GM21786 (cell line): Measurements from ENCODE around the gene MED29.
"Not testable (repeated sequence)": the region's sequence is repeated elsewhere in the genome, so short reads cannot be mapped to it uniquely, and the experiment has no call there.

Source experiments
- ATAC-seq: cut with Tn5 transposase; IDR thresholded peaks from one replicate; pipeline ENCODE4 v1.9.1; 2021; ENCODE audit not compliant: unreplicated experiment

Gene MED29

DNA sequence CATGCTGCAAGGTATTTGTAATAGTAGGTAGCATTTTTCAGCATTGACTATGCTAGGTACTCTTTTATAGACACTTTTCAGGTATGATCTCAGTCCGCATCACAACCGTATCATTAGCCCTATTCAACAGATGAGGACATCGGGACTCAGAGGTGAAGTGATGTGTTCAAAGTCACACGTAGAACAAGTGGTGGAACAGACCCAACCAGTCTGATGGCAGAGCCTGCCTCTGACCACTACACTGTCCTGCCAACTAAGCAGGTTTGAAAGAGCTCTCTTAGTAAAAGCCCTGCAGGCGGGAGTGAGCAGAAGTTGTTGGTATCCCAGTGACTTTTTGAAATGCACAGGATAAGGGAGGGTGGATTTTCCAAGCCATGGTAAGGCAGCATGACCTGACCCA is 20.4 kb upstream of the MED29 start:
- no peak for ATAC-seq

DNA sequence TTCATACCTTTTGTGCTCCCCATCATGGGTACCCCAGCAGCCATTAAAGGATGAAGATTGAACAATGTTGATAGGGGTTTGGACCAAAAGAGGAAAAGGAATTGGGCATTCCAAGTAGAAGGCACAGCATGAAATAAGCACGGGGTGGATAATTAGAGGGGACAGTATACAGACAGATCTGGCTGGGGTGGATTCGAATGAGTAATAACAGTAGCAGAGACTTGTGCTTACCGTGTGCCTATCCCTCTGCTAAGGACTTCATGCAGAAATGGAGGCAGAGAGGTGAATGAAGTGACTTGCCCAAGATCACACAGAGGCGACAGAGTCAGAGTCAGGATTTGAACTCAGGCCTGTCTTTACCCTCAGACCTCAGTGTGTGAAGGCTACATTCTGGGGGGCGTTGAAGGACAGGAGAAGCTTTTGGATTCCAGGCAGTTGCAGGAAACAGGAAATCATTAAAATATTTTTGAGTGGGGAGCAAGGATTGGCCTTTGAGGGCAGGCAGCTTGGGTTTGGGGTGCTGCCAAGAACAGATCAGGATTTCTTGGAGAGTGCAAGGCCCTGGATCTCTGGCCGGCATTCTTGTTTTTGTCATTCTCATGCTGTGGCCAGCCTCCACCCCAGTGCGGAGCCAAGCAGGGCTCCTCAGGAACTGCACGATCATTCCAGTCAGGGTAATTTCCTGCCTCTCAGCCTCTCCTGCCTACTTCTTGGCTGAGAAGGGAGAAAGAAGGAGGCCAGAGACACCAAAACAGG is 19.0 kb upstream of the MED29 start:
- no peak for ATAC-seq

DNA sequence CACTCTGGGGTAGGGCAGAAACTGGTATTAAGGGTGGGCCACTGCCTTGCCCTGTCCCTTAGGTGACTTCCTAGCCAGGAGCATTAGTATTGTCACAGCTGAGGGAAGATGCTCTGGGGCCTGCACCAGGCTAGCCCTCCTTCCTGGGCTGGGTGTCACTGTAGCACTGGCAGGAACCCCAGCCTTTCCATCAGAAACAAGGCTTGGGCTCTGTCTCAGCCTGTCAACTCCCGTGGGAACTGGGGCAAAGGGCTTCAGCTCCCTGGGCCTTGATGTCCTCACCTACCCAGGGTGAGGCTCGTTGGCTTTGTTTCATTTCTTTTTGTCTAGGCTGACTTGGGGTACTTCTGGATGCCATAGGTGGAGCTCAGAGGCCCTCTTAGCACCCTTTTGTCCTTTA is 18.2 kb upstream of the MED29 start:
- ATAC-seq = no peak

DNA sequence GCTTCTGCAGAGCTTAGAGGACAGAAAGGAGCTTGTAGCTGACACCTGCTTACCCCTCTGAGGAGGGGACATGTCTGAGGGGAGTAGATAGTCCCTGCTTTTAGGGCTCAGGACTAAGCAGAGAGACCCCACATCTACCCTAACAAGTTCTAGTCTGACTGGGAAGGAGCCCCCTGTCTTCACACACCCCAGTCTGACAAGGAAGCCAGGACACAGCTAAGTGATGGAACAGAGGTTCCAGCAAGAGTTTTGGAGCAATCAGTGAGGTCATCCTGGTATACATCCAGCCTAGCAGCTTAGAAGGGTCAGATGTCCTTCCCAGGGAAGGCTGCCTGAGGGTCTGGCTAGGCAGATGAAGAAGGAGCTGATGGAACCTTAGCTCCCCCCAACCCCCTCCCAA is 15.2 kb upstream of the MED29 start:
- no peak for ATAC-seq

DNA sequence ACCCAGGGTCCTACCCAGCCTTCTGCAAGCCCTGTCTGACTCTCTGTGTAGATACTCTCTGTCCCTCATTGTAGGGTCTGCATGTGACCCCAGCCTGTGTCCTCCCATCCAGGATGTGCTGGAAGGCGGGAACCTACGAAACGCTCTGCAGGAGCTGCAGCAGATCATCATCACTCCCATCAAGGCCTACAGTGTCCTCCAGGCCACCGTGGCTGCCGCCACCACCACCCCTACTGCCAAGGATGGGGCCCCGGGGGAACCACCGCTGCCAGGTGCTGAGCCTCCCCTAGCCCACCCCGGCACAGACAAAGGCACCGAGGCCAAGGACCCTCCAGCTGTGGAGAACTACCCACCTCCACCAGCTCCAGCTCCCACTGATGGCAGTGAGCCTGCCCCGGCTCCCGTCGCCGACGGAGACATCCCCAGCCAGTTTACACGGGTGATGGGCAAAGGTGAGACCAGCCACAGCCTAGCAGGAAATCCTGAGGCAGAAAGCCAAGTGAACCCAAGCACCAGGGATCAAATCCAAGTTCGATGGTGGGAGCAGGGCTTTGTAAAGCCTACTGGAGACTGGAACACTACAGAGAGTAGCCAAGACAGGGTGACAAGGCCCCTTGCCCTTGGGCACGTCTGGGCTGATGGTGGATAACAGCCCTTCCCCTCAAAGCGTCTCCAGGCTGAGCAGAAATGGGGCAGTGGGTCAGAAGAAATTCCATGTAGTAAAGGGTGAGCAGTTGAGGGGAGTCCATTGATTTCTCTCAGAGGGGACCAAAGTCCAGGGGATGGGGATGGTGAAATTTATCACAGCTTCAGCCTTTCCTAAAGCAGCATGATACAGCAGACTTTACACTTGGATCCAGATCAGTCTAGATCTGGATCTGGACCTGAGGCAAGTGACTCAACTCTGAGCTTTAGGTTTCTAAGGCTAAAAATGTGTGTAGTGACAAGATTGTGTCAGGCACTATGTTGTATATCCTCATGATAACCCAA is 13.5 kb upstream of the MED29 start:
- ATAC-seq = no peak

DNA sequence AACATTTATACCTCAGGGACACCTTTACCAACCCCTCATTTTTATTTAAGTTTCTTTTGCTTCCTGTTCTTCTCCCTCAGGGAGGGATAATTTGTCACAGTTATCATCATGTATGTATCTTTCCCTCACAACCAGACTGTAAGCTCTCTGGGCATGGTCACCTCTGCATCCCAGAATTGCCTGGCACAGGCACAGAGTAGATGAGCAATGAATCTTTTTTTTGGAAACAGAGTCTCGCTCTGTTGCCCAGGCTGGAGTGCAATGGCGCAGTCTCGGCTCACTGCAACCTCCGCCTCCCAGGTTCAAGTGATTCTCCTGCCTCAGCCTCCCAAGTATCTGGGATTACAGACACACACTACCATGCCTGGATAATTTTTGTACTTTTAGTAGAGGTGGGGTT is 11.8 kb upstream of the MED29 start:
- not testable (repeated sequence) for ATAC-seq

DNA sequence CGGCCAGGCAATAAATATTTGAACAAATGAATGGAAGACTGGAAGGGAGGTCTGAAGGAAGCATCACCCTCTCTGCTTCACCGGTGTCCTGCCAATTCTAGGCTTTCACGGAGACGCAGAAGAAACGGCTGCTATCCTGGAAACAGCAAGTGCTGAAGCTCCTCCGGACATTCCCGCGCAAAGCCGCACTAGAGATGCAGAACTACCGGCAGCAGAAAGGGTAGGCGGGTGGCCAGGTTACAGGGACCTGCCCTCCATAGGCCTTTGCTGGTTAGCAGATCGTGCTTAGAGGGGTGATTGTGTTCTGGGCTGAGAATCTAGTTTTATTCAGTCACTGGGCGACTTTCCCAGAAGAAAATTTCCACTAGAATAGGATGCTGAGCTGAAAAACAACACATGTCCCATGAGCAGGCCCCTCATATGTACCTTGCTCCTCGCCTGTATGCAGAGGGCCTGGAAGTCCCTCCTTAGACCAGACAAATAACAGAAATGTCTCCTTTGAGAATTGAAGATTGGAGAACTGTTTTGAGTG is 11.2 kb upstream of the MED29 start:
- no peak for ATAC-seq

DNA sequence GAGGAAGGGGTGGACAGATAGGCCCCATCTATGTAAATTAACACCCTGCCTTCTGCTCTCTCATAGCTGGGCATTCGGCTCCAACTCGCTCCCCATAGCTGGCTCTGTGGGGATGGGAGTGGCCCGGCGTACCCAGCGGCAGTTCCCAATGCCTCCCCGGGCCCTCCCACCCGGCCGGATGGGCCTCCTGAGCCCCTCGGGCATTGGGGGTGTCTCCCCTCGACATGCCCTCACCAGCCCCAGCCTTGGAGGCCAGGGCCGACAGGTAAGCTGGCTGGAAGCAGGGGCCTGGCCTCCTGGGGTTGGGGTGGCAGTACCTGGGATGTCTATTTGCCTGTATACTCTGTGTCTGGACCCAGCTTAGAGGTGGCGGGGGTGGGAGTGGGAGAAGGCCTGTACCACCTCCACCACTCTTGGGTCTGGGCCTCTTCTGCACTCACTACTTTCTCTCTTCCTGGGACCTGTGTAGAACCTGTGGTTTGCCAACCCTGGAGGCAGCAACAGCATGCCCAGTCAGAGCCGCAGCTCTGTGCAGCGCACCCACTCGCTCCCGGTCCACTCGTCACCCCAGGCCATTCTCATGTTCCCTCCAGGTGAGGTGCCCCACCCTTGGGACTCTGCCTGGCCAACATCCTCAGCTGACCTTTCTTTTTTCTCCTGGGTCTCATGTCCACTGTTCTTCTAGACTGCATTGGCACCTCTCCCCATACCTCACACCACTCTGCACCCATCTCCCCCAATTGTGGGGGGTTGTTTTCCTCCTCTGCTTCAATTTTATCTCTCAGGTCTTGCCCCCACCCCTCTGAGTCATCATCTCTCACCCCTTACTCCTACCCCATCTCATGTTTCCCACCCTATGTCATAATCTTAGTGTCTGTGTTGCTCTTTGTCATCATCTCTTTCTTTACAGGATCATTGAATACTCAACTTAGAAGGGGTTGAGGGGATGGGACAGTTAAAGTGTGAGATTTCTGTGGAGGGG is 10.4 kb upstream of the MED29 start:
- no peak for ATAC-seq

DNA sequence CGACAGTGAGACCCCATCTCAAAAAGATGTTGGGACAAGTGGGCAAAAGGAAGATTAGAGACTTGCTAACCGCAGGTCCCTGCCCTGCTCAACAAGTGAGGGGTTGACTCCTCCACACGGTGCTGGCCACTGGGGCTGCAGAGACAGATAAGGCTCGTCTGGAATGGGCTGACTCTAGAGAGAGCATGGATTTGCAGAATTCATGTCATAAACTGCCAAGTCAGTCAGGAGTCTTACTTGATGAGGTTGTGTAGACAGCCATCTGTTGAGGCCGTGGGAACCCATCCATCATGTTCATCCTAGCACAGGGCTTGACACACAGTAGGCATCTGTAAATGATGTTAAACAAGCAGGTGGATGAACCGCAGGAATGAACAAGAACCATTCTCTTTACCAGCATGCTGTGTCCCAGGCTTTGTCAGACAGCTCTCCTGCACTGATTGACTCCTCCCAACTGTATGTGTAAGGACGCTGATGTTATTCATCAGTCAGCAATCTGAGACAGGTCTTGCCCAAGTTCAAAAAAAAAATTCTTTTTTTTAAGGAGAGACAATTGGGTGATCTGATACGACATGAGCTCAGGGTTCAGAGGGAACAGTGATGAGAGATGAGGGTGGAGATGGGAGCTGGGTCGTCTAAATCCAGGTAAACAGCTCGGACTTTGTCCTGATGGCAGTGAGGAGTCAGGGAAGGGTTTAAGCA is 9.1 kb upstream of the MED29 start:
- no peak for ATAC-seq

DNA sequence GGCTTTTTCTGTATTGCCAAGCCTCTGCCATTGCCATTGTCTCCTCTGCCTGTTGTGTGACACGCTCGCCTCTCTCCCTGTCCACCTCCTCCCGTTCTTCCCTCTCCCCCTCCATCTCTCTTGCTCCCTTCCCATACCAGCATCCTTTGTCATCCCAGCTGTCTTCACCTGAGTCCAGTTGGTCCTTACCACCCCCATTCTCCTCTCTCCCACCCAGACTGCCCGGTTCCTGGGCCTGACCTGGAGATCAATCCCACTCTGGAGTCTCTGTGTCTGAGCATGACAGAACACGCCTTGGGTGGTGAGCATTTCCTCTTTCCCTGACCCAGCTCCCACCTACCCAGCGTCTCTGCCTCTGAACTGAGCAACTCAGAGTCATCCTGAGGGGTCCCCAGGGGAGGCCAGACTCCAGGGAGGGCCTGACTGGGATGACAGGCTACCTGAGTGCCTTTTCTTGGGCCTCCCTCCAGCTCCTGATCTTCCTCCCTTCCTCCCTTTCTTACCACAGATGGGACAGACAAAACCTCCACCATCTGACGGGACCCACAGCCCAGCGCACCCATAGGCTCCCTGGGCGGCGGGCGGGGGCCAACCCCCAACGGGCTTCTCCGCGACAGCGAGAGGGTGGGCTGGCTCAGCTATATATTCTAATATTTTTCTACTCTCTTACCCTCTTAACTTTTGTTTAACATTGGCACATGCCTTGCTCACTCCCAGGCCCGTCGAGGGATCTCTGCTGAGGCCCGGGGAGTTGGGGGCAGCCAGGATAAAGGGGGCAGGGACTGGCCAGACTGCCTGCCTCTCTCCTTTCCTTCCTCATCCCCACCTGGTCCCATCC is 8.0 kb upstream of the MED29 start:
- no peak for ATAC-seq

DNA sequence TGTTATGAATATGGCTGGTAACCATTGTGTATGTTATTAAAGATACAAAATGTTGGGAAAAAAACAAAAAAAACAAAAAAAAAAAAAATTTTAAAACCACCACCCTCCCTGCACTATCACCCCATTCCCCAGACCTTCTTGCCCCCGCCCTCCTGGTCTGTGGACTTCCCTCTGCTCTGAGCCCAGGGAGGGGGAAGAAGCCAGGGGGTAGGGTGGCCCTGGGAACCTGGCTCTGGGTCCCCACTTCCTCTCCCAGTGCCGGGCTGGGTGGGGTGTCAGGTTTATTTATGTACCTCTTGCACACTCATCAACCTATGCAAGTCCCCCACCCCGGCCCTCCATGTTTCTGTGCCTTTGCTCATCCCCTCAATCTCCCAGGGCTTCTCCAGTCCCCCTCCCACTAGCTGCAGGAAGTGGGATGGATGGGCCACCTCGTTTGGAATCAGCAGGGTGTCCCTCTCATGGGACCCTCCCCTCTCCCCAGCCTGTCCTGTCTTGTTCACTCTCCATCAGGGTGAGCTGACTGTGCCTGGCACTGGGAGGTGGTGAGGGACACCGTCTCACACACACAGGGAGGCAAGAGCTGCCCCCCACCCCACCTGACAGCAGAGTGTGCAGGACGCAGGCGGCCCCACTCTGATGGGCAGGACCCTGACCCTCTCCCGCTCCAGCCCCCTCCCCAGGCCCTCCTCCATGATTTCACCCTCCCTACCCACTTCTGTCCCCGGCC is 6.2 kb upstream of the MED29 start:
- ATAC-seq = no peak

DNA sequence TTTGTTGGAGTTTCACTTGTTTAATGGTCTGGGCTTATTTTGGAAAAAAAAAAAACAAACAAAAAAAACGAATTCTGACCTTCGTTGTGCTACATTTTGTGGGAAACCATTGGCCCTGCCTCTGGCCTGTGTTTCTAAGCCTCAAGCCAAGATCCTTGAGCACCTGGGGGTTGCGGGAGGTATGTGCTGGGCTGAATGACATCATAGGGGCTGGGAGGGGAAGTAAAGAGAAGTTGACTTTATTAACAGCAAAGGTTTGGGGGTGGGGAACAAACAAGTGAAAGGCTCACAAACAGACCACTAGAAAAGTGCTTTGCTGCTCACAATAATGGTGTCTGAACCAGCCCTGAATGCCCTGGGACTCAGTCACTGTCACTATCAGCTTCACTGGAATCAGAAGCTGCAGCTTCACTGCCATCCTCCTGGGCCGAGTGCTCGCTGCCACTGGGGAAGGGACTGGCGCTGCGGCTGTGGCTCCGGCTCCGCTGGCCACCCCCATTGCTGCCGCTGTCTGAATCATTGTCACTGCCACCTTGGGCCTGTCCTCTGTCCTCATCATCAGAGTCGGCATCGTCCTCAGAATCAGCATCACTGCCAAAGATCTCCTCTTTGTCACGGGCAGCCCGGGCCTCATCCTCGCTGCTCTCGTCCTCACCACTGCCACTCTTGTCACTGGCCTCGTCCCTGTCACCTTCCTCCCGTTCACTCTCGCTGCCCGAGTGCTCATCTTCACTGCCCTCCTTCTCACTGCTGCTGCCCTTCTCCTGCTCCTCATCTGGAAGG is 5.4 kb upstream of the MED29 start:
- no peak for ATAC-seq

DNA sequence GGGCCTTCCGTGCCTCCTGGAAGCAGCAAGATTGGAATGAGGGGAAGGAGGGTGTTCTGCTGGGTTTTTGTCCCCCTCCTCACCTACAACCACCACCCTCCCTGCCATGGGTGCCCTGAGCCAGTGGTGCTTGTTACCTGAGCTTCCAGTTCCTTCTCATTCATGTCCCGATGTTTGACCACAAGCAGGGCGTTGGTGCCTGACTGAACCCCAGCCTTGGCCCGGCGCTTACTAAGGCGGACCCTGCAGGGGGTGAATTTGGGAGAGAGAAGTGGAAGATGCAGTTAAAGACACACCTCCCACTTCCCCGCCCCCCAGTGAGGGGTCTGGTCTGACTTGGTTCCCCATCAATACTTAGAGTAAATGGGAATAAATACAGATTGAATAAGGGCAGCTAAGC is 4.6 kb upstream of the MED29 start:
- ATAC-seq = no peak

DNA sequence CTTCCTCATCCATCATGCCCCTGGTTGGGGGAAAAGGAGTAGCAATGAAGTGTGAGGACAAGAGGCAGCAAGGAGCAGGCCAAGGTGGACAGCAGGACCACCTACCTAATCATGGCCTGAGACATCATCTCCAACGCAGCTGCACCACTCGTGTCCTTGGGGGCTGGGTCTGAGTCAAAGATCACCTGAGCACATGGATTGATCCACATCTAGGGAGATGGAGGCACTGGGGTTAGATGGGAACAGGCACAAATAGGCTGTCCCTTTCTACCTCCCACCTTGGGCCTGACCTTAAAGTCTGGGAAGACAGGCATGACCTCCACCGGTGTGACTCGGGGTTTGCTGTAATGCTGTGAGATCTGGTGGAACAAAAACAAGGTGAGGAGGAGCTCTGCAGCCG is 2.5 kb upstream of the MED29 start:
- ATAC-seq = no peak

DNA sequence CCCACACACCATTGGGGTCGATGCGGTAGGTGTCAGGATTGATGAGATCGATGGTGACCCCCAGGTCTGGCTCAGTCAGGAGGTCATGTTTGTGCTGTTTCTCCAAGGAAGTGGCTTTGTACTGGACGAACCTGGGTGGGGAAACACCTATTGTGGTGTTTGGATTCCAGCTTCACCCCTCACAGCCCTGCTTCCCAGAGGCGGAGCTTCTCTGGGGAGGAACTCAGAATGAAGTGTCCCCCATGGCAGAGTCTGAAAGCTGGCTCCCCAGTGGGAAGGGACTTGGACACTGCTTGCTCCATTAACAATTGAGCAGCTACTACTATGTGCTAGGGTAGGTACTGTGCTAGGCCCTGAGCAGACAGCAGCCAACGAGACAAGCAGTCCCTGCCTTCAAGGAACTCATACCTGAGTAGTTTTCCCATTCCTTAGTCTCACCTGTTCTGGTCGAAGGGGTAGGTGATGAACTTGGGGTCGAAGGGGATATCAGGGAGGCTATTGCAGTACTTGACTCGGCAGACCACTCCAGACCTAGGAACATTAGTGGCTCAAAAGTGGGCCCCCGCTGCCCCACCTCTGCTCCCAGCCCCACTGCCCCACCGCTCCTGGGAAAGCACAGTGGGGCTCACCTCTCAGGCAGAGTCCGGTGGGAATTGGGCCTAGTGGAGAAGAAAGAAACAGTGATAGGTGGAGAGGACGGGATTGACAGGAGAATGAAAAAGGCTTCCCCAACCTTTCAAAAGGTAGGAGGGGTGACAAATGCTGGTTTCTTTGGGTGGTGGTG is 1.4 kb upstream of the MED29 start:
- ATAC-seq = no peak

DNA sequence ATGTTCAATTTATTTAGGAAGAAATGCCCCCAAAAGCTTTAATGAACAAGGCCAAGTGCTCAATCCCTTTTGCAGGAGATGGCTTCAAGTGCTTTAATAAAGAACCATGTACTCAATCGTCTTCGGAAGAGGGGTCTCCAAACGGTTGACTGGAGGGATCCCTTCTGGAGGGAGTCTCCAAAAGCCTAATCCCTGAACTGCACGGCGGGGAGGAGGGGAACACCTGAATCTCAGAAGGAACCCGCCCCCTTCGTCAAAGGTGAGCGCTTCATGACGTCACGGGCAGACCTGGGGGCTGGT is 777 bp upstream of the MED29 start:
- no peak for ATAC-seq
